AG09309 (cell line): ENCODE results near the gene SLC25A22.

Source experiments
- DNase-seq: peaks from one replicate; pipeline ENCODE4 v3.0.0-alpha.2; 2010; ENCODE audit warnings: low read depth
- H3K4me3 ChIP-seq: 2 replicates; pipeline ENCODE4 v1.5.1; 2011; ENCODE audit warnings: mild to moderate bottlenecking, low read depth, low read length, moderate library complexity; ENCODE audit not compliant: control insufficient read depth
- TF ChIP-seq, protein P1 (sequence below): IDR thresholded peaks from 2 replicates; pipeline ENCODE4 v1.5.1; 2011; ENCODE audit warnings: mild to moderate bottlenecking, low read depth, low read length, inconsistent platforms; ENCODE audit not compliant: insufficient read depth, control insufficient read depth; ENCODE audit errors: missing control alignments

Gene SLC25A22

DNA sequence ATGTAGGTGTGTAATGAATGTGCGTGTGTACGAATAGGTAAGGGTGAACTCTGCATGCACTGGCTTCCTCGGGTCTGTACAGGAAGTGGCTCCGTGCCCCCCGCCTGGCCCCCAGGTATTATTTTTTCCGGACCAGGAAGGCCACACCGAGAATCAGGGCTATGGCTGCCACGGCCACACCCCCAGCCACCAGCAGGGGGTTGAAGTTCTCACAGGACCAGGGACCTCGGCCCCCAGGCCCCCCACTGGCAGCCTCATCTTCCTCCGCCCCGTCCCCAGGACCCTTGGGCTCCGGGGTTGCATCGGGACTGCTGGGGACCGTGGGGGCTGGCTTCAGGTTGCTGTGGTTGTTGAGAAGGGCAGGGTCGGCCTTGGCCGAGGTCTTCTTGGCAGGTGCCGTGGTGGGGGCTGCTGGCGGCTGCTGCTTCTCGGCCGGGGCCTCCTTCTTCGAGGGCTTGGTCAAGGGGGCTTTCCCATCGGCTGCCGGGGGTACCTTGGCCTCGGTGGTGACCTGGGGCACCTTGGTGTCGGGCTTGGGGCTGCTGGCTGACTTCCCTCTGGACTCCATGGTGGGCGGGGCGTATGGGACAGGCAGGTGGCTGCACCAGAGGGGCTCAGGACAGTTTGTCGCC lies 10.0 kb downstream of the SLC25A22 start:
- no peak for DNase-seq
- TF ChIP-seq, protein P1, sequence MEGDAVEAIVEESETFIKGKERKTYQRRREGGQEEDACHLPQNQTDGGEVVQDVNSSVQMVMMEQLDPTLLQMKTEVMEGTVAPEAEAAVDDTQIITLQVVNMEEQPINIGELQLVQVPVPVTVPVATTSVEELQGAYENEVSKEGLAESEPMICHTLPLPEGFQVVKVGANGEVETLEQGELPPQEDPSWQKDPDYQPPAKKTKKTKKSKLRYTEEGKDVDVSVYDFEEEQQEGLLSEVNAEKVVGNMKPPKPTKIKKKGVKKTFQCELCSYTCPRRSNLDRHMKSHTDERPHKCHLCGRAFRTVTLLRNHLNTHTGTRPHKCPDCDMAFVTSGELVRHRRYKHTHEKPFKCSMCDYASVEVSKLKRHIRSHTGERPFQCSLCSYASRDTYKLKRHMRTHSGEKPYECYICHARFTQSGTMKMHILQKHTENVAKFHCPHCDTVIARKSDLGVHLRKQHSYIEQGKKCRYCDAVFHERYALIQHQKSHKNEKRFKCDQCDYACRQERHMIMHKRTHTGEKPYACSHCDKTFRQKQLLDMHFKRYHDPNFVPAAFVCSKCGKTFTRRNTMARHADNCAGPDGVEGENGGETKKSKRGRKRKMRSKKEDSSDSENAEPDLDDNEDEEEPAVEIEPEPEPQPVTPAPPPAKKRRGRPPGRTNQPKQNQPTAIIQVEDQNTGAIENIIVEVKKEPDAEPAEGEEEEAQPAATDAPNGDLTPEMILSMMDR = no peak

DNA sequence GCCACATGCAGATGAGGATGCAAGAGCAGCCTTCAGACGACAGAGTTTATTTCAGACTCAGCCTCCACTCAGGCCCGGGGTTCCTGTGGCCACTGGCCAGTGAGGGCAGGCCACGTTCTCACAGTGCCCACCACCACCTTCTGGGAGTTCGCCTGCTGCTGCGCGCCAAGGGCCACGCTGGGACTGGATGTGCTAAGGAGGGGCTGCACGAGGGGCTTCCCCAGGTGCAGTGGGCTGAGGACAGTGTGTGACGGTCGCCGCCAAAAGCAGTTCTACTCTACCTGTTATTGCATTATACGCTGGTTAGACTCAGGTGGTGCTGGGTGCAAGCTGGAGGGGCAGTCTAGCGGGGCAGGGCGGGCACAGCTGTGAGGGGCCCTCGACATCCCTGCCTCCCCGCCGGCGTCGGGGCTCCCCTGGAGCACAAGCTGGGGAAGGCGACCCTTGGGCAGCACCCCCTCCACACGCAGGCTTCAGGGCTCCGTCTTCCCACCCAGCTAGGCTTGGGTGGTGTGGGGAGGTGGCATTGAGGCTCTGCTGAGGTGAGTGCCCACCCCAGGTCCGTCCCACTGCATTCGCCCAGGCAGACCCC lies 10.9 kb downstream of the SLC25A22 start:
- DNase-seq = no peak
- TF ChIP-seq, protein P1 = no peak
- H3K4me3 ChIP-seq = no peak overlapping the region

More for the DNA sequence above, 10.0 kb downstream of the SLC25A22 start:
- no peak overlapping the region for H3K4me3 ChIP-seq

DNA sequence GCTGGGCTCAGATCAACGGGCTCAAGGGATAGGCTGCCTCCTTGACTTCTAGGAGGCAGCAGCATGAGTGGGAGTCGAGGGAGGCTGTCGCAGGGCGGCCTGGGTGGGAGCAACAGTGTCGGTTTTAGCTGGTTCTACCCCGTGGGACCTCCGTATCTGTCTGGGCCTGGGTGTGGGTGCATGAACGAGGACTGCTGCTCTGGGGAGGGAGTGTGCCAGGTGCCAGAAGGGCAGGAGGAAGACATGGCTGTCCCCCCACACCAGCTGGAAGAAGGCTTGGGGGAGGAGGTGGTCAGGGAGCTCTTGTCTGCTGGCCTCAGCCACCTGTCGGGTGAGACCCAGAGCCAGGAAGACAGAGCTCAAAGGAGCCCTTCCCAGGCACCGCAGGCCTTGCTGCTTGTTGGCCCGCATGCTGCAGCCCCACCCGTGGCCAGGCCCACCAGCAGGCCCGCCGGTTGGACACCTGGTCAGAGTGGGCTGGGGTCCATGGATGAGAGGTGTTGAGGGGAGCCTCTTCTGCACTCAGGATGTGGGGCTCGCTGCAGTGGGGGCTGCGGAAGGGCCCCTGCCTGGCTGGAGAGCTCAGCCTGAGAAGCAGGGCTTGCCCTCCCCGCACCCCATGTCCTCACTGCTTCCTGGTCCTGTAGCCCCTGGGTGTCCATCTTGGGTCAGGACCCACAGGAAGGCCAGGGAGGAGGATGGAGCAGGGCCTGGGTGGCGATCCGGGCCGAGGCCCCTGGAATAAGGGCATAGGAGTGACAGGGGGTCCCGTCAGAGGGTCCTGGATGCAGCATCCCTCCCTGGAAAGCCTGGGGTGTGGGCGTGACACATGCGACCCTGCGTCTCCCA lies 11.6 kb downstream of the SLC25A22 start:
- H3K4me3 ChIP-seq = no peak overlapping the region
- DNase-seq = no peak
- TF ChIP-seq, protein P1 = no peak

DNA sequence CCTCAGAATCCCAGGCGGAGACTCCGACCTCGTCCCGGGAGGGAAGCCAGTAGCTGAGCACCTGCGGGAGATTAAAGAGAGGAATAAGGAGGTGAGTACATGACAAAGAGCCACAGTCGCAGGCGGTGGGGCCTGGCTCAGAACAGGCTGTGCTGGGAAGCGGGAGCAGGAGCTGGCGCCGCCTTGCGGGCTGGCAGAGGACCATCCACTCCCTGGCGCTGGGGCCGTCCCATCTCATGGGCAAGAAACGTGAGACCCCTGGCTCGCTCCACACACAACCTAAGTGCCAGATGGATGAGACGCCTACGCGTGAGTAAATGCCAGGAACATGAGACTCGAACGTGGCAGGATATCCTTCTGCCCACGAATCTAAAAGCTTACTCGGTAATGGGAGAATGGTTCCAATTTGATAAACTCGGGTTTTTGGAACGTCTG lies 14.5 kb downstream of the SLC25A22 start:
- TF ChIP-seq, protein P1 = peak; percentile 92
- peak; percentile 85 for DNase-seq
- H3K4me3 ChIP-seq = no peak overlapping the region

DNA sequence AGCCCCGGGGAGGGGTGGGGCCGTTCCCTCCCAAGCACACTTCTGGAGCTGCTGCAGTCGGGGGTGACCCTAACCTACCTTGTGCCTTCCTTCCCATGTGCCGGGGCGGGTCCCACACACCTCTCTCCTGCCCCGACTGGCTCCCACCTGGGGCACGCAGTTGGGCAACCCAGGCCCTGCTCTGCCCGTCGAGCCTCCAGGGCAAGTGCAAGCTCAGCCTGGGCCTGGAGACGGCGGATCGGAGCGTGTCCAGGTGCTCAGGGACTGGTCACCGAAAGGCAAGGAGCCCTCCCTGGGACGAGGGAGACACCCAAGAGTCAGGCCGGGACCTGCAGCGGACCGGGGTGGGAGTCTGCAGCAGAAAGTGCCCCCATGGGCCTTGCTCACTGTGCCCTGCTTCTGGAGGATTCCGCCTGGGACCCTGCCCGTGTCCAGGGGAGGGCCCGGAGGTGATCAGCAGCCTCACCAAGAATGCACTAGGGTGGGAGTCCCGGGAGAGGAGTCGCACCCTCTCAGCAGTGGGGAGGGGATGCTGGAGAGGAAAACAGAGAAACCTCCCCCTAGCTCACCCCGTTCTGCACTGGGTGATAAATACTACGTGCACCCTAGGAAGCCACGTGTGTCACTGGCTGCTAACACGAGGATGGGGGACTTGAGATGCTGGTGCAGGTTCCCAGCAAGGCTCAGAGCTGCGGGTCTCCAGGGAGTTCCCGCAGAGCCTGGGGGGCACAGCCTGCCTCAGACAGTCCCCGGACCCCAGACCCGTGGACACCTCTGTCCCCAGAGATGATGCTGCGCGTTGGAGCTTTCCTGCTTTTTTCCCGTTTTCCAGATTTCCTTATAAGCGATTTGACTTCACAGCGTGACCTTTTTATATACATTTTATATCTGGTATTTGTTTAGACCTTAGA lies 15.6 kb downstream of the SLC25A22 start:
- no peak overlapping the region for H3K4me3 ChIP-seq
- DNase-seq = no peak
- TF ChIP-seq, protein P1 = no peak

DNA sequence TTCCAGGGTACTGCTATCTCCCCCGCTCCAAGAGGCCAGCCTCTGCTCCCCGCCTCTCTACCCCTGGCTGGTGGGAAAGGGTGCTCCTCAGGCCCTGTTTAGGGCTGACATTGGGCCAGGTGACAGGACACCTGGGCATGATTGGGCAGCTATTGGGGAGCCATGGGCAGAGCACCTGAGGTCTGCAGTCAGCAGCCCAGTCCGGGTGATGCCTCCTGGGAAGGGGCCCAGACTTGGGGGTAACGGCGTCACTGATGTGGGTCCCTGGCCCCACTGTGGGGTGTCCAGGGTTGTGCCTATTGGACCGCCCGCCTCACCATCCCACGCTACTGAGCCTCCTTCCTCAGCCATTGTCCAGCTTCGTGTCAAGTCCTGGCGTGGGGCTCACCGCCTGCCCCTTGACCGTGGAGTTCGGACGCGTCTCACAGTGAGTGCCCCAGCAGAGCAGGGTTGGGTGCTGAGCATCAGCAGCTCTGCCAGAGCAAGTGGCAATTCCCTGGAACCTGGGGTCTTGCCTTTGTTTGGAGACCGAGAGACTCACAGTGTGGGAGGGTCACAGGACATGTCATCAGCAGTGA lies 18.0 kb downstream of the SLC25A22 start:
- DNase-seq = no peak
- TF ChIP-seq, protein P1 = no peak
- no peak overlapping the region for H3K4me3 ChIP-seq
